Measurements from ENCODE around the gene CTNNA2.

GRCh38 chr2:80348953-80349352 lies 836.1 kb downstream of the CTNNA2 start:
- TF ChIP-seq TAF1 (IDR thresholded peaks at IDR 0.05; ENCODE audit: borderline replicate concordance, low read depth, low read length) (no peak), POLR2AphosphoS5 (IDR thresholded peaks at IDR 0.05; ENCODE audit: low read depth, low read length) (no peak), POLR2A (IDR thresholded peaks at IDR 0.05; ENCODE audit: low read depth, low read length) (no peak)
